CD4-positive, alpha-beta T cell treated with Interleukin-17A for 4 hours (primary cell): ENCODE data around the gene AGO4.
A peak's percentile ranks its signal among the peaks of the same experiment; 100 is the strongest.
"Not testable (repeated sequence)": the region's sequence is repeated elsewhere in the genome, so short reads cannot be mapped to it uniquely, and the experiment has no call there.

Source experiments
- DNase-seq: peaks from one replicate; pipeline ENCODE4 v3.0.0-alpha.2; 2020; ENCODE audit warnings: mixed read lengths

Gene AGO4

GRCh38 chr1:35866991-35867390 lies 59.2 kb downstream of the AGO4 start:
- DNase-seq: no peak

- not testable (repeated sequence) for DNase-seq
These were observed 61.6 kb downstream of the AGO4 start for GRCh38 chr1:35869245-35869950.

- DNase-seq: no peak
These were observed 63.0 kb downstream of the AGO4 start for GRCh38 chr1:35870651-35871309.

- DNase-seq: no peak
These were observed 65.5 kb downstream of the AGO4 start for GRCh38 chr1:35873243-35873750.

GRCh38 chr1:35874115-35874514 lies 66.3 kb downstream of the AGO4 start:
- DNase-seq: not testable (repeated sequence)

GRCh38 chr1:35876988-35877387 lies 69.2 kb downstream of the AGO4 start:
- no peak for DNase-seq

- no peak for DNase-seq
These were observed 74.0 kb downstream of the AGO4 start for GRCh38 chr1:35881850-35882273.

- peak; percentile 4 for DNase-seq
These were observed 74.7 kb downstream of the AGO4 start for GRCh38 chr1:35882586-35882944.

- peak; percentile 97 for DNase-seq
These were observed 75.3 kb downstream of the AGO4 start, which contains the start of gene AGO1 for GRCh38 chr1:35882945-35883634. AGO1 (plus strand) TSS chr1:35883209; CDS start chr1:35883422, 213 bp downstream.

GRCh38 chr1:35883635-35884101 lies 75.9 kb downstream of the AGO4 start:
- DNase-seq: peak; percentile 62

- no peak for DNase-seq
These were observed 77.1 kb downstream of the AGO4 start for GRCh38 chr1:35884934-35885333.

GRCh38 chr1:35885961-35886558 lies 78.2 kb downstream of the AGO4 start:
- DNase-seq: no peak

- DNase-seq: no peak
These were observed 79.0 kb downstream of the AGO4 start for GRCh38 chr1:35886577-35887431.

GRCh38 chr1:35887508-35887907 lies 79.7 kb downstream of the AGO4 start:
- no peak for DNase-seq

GRCh38 chr1:35888255-35888654 lies 80.4 kb downstream of the AGO4 start:
- DNase-seq: no peak

GRCh38 chr1:35888981-35889380 lies 81.2 kb downstream of the AGO4 start:
- not testable (repeated sequence) for DNase-seq

- DNase-seq: no peak
These were observed 85.4 kb downstream of the AGO4 start for GRCh38 chr1:35893051-35893879.

GRCh38 chr1:35894183-35894582 lies 86.4 kb downstream of the AGO4 start:
- DNase-seq: no peak

GRCh38 chr1:35894656-35895055 lies 86.8 kb downstream of the AGO4 start:
- DNase-seq: no peak

- DNase-seq: no peak
These were observed 92.1 kb downstream of the AGO4 start for GRCh38 chr1:35899941-35900340.

- no peak for DNase-seq
These were observed 93.4 kb downstream of the AGO4 start for GRCh38 chr1:35901235-35901634.
